HG03432 (cell line): ENCODE results near the gene SCGB1A1.

Experiments used
- ATAC-seq: cut with Tn5 transposase; IDR thresholded peaks from one replicate; pipeline ENCODE4 v1.9.1; 2021; ENCODE audit warnings: mild to moderate bottlenecking, moderate library complexity; ENCODE audit not compliant: unreplicated experiment

SCGB1A1 gene

DNA sequence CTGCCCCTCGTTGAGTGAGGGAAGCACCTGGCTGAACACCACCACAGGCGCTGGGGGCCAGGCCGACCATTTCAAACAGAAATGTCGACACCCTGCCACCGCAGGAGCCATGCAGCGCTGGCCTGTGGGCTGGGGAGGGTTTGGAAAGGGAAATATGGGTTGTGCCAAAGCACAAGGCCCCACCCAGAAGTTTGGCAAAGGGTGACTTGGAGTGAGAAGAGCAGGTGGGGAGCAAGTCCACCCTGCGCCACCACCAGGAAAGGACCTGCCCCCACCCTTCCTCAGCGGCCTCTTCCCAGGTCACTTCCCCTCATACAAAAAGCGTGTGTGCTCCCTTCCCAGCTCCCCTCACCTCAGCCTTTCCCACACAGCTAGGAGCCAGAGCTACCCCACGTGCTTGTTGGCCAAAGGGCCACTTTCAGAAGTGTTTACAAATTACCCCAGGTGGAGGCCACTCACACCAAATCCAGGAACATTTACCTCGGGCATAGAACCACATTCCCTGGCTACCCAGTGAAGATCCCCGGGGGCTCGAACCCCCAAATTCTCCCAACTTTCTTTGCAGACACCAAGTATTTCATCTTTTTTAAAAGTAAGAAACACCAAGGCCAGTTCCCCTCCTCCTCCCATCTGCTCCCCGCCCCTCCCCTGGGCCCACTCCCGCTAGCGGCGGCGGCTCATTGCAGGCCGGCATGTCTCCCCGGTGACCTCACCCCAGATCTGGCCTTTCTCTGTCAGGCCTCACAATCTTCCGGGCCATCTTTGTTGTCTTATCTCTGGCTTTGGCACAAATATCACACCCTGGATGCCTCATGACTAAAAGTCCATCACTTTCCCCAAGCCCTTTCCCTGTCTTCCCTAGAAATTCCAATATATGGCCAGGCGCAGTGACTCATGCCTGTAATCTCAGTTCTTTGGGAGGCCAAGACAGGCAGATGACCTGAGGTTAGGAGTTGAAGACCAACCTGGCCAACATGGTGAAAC lies 20.5 kb upstream of the SCGB1A1 start:
- ATAC-seq: no peak

DNA sequence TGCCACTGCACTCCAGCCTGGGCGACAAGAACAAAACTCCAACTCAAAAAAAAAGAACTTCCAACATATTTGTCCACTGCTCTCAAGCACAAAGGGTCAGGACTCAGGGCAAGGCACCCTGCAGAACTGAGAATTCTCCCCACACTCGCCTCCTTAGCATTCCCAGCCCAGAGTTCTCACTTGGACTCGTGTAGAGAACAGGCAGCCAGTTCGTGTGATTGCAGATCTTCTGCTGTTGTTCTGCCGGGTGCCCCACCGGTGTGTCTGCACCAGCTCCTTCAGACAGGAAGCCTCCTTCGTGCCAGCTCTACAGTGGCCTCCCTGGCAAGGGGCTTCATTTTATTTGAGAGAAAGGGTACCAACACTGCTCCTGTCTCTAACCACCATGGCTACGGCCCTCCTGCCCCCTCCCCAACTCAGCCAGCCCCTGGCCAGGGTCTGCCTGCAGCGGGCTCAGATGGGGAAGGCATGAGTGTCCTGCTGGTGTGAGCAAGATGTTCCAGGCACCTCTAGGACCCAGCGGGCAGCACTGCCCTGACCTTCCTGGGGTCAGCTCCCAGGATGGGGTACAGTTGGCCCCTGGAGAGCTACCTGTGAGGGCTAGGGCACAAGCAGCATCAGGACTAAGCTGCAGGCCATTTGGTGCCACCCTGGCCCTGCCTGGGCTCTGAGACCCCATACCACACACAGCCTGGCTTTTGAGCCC lies 19.5 kb upstream of the SCGB1A1 start:
- no peak for ATAC-seq

DNA sequence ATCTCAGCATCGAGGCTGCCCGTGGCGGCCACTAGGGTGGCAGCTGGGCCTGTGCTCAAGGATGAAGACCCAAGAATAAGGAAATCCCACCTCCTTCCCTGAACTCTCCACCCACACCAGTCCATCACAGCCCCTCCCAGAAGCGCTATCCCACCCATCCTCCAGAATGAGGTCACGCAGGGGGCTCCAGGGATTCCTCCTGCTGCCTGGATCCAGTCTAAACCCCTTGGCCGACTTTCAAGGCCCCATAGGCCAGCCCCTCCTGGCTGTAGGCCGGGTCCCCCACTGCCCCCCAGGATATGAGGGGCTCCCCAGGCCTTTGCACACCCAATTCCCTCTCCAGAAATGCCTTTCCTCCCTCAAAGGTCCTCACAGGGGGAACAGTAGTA lies 19.0 kb upstream of the SCGB1A1 start:
- no peak for ATAC-seq

DNA sequence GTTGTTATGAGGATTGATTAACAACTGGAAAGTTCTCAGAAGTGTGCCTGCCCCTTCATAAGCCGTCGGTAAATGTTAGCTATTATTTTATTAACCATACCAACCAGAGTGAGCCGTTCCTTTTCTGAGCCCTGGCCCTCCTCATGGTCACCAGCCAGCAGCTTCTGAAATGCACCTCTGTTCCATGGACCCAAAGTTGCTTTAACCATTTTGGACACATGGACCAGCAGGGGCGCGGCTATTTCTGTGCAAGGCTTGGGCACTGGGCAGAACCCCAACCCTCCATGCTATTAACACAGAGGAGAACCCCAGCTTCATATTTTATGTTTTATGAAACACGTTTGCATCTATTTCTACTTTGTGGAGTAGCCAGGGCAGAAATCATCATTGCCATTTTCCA lies 18.6 kb upstream of the SCGB1A1 start:
- ATAC-seq: no peak

DNA sequence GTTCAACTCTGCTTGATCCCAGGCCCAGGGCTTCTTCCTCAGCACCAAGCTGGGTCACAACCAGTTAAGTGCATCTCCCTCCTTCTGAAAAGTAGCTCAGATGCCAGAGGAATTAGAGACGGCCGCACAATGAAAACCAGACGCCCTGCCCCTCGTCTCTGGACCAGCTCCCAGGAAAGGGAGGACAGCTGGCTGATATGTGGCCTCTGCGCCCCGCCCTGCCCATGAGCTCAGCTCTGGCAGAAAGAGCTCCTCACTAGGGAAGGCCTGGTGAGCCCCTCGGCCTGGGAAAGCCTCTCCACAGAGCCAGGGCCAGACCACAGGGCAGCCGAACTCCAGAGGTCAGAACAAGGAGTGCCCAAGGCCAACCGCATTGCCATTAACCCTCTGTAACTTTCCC lies 18.1 kb upstream of the SCGB1A1 start:
- no peak for ATAC-seq

DNA sequence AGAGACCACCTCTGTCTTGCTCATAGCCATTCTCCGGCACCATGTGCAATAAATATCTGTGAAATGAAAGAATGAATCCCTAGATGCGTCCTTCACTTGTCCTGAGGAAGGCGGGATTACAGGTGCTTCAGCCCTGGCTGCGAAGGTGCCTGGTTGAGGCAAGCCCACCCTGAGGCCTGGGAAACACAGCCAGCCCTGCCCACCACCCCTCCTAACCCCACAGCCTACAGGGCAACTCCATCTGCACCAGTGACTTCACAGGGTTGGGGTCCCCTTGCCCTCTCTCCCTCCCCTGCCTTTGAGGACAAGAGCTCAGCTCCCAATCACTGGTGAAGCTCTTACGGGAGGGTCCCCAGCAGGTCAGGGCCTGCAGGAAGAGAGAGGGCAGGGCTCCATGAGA lies 17.5 kb upstream of the SCGB1A1 start:
- no peak for ATAC-seq

DNA sequence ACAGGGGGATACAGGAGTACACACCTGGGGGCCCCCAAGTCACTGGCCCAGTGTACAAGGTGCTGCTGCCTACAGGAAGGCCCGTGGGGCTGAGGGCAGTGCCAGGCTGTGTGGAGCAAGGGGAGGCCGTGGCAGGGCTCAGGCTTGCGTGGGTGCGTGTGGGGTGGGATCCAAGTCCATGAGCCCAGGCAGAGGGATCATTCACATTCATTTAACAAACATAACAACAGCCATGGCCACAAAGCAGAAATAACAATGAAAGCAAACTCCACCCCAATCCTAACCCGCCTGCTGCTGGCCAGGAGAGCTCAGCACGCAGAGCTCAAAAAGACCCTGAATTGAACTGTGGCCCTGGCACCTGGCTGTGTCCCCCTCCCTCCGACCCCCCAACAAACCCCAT lies 17.0 kb upstream of the SCGB1A1 start:
- ATAC-seq: no peak

DNA sequence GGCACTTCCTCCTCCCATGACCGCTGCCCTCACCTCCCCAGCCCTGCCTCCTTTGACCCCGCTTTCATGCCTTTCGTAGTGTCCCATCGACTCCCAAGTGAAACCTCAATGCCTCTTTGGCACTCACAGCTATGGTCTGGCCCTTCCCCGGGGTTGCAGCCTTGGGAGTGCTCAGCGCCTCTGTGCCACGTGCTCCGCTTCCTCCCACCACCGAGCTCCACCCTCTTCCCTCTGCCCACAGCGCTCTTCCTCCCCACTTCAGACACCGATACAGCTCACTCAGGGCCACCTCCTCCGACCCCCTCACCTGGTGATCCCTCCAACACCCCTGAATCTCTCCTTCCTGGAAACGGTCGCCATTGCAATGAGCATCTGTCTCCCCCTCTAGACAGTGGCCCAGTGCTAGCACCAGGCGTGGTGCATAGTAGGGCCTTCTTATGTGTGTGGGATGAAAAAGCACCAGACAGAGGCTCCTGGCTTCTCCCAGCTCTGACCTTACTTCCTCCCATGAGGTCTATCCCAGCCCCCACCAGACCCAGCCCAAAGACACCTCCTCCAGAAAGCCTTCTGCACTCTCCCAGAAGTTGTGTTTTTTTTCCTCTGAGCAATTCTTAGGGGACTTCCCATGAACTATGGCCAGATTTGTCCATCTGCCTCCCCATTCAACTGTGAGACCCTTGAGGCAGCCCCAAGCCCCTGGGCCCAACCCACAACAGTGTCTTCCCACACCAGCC lies 16.4 kb upstream of the SCGB1A1 start:
- no peak for ATAC-seq

DNA sequence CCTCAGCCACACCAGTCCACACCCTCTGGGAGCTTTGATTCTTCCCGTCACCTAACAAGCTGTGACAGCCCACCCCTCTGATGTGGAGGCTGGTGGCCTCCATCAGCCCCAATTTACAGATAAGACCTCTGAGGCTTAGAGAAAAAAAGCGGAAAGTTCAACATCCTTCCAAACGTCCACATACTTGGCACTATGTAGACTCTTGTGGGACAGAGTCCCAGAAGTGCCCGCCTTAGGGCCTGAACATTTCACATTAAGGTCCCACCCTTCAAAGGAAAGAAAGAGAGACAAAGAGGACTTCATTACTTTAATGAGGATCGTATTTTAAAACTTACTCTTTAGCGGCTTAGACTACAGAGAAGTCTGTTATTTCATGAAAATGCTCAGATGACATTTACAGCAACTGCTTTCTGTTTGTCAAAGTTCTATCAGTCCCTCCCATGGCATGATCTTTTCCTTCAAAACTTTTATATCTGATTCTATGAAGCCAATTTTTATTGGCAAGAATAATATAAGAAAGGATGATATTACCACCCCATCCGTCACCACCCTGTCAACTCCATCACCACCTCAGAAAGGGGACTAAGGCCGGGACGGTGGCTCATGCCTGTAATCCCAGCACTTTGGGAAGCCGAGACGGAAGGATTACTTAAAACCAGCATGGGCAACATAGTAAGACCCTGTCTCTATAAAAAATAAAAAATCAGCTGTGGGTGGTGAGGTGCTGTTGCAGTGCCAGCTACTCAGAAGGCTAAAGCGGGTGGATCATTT lies 15.7 kb upstream of the SCGB1A1 start:
- no peak for ATAC-seq

DNA sequence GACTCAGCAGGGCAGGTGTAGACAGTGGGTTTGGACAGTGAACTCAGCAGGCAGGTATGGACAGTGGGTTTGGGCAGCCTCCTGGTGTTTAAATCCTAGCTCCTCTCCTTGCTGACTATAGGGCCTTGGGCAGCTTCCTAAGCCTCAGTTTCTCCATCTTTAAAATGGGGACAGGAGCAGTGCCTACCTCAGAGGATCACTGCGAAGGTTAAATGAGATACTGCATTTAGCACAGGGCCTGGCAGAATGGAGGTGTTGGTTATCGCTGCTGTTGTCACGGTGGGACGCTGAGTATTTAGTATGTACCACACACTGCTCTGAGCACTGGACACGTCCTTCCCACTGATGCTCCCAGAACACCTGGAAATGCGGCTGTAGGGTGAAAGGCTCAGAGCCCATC lies 14.4 kb upstream of the SCGB1A1 start:
- ATAC-seq: no peak

DNA sequence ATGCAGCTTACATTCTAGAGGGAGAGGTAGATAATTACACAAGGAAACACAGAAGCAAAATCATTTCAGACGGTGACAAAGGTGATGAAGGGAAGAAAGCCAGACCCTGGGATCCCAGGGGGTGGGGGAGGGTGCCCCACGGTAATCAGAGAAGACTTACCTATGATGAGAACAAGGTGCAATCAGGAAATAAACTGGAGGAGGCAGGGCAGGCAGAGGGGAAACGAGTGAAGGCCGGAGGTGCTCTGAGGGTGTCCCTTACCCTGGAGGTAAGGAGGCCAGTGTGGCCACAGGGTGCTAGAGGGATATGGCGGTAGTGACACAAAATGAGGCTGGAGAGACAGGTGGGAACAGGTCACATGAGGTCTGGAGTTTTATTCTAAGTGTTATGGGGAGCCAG lies 13.9 kb upstream of the SCGB1A1 start:
- no peak for ATAC-seq

DNA sequence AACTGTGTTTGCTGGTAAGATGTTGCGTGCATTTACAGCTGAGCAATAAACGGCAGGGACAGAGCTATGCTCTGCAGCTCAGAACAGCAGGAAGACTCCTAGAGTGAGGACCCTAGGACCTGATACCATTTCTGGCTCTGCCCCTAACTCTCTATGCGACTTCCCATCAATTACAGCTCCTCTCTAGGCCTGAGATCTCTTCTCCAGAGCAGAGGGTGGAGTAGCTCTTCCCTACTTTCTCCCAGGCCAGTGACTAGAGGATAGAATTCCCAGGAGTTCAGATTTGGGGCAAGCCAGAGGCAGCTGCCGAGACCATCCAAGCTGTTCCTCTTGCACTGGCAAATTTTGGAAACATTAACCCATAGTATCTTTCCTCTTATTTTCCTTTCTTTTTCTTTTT lies 12.8 kb upstream of the SCGB1A1 start:
- no peak for ATAC-seq

DNA sequence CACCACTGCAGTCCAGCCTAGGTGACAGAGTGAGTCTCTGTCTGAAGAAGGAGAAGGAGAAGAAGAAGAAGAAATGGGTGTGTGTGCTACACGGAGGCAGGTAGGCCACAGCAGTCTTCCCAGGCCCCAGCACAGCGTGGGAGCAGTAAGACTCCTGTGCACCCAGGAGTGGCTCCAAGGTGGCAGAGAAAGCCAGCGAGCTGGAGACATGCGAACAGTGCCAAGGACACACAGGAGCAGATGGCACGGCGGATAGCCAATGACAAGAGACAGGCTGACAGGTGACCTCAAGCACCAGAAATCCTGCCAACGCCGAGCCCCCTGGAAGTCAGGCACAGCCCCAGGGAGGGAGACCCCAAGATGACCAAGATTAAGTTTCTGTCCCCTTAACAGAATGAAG lies 9.0 kb upstream of the SCGB1A1 start:
- no peak for ATAC-seq

DNA sequence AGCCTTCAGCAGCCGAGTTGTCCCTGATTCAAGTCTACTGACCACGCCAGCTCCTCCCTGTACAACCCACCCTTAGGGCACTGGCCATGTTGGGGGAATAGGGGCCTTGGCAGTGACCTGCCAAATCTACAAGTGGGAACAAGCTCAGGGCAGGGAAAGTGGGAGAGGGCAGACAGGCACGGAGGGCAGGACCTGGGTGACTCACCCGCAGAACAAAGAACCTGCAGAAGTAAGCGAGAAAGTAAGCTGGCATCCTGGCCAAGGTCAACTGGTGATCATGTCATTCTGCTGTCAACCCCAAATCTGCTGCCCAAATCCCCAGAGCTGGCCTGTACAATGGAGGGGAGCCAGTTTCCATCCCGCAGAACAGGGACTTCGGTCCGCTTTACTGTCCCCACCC lies 7.9 kb upstream of the SCGB1A1 start:
- ATAC-seq: no peak

DNA sequence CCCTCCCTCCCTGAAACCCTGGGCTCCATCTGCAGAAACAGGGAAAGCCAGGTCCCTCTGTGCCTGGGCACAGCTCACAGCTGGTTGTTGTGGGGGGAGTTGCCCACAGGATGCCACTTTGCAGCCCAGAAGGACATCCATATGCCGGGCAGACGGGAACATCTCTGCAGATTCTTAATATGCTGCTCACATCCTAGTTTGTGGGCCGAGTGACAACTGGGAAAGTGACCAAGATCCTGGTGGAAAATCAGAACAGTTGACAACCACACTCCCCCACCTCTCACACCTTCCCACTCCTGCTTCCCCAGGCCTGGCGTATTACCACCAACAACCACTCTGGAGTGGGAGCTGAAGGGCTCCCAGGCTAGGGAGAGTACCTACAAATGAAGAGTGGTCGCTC lies 7.3 kb upstream of the SCGB1A1 start:
- no peak for ATAC-seq

DNA sequence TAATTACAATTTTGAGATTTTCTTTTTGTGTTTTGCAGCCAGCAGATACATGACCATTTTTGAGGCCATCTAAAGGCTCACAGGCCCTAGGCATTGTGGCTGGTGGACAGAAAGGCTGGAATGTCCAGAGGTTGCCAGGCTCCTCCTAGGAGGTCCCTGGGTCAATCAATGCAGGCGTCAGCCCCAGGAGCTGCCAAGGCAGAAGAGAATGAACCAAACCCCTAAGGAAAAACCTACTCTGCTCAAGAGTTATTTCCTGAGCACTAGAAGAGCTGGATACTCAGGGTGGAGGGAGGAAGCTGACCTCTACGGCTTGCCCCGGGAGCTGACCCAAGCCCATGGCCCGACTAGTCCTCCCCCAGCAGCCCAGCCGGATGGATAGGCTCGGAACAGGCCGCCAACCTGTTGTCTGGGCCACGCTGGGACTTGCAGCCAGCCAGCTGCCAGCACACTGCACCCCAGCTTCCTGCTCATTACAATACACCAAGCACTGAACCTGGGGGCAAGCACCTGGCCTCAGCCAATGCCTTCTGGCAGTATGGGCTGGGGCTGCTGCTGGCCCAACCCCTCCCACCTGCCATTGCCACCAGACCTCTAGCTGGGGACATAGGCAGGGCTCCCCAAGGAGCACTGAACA lies 5.7 kb upstream of the SCGB1A1 start:
- no peak for ATAC-seq

DNA sequence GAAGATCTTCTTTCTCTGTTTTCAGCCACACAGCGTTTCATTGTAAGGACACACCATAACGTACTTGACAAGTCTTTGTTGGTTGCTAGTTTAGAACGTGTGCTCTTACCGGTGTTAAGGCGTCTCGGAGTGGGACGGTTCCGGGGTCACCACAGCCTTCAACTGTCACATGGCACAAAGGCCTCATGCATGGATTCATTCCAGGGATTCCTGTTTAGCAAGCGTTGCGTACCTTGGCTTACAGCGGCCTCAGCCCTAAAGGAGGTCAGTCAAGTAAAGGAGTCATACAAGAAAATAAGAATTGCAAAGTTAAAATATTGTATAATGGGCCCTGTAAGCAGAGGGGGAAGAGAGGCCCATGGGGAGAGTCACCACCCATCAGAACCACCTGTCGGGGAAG lies 2.2 kb upstream of the SCGB1A1 start:
- no peak for ATAC-seq

DNA sequence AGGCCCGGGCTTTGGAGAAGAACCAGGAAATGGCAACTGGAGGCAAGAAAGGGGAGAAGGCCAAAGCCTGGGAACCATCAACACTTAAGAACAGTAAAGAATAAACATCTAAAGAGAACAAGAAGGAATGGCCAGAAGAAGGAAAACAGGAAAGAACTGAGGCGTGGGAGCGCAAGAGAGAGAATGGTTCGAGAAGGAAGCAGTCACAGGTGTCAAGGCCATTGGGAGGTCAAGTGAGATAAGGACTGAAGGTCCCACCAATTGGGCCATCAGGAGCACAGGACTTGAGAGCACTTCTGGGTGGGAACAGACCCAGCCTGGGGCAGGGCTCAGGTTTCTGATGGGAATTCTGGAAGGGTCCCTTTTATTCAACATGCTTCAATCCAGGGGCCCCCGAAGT lies 697 bp upstream of the SCGB1A1 start:
- ATAC-seq: no peak

DNA sequence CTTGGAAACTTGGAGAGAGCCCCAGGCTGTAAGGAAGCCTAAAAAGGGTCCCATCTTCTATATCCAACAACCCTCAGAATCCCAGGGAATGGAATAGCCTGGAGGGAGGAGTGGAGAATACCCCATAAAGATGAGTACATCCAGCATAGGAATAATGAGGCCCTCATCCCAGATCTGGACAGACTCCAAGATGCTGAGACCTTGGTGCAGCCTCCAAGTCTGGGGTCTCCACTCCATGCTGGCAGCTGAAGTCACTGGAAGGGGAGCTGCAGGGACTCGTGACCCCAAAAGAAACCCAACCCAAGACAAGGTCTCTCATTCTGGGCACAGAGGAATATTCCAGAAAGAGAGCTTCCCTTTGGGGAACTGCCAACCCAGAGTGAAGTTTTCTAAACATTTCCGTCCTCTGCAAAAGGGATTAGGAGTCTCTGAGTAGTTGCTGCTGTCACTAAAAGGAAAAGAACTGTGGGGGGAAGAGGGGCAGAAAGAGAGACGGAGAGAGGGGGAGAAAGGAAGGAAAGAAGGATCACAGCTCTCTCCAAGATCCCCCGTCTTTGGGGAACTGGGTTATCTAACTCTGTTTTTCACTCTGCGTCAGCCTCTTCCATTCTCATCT lies 589 bp downstream of the SCGB1A1 start:
- ATAC-seq: no peak

DNA sequence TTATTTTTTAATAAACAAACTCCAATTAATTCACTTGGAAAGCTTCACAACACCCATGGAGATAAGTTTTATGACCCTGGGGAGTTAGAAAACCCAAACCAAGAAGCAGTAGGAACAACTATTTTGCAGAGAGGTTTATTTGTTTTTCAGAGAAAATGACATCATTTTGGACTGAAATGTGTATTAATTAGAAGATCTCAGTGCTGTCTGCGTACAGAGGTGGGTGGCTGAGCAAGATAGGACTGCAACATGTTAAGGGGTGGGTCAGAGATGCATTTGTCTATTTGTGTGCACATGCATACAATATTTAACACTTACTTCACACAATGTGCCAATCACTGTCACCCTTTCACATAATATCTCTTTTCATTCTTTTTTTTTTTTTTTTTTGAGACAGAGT lies 1.1 kb downstream of the SCGB1A1 start:
- no peak for ATAC-seq
